GM18873 (cell line): Measurements from ENCODE around the gene CAPN10.
"Not testable (repeated sequence)": the region's sequence is repeated elsewhere in the genome, so short reads cannot be mapped to it uniquely, and the experiment has no call there.

ENCODE experiments used
- ATAC-seq: cut with Tn5 transposase; IDR thresholded peaks from one replicate; pipeline ENCODE4 v1.9.1; 2021; ENCODE audit warnings: mild to moderate bottlenecking, moderate library complexity, moderate number of reproducible peaks; ENCODE audit not compliant: unreplicated experiment, low FRiP score

CAPN10 gene

GRCh38 chr2:240601831-240602160 lies 15.3 kb downstream of the CAPN10 start:
- no peak for ATAC-seq

GRCh38 chr2:240602266-240603050 lies 15.9 kb downstream of the CAPN10 start:
- no peak for ATAC-seq

- no peak for ATAC-seq
Measured at GRCh38 chr2:240603081-240603835, 16.7 kb downstream of the CAPN10 start.

- ATAC-seq, result no peak
Measured at GRCh38 chr2:240603846-240604245, 17.3 kb downstream of the CAPN10 start.

- no peak for ATAC-seq
Measured at GRCh38 chr2:240604291-240604938, 17.9 kb downstream of the CAPN10 start.

- ATAC-seq, result no peak
Measured at GRCh38 chr2:240604939-240605716, 18.6 kb downstream of the CAPN10 start.

- no peak for ATAC-seq
Measured at GRCh38 chr2:240605867-240606743, 19.6 kb downstream of the CAPN10 start.

GRCh38 chr2:240611601-240612210 lies 25.2 kb downstream of the CAPN10 start:
- no peak for ATAC-seq

- no peak for ATAC-seq
Measured at GRCh38 chr2:240613781-240614180, 27.2 kb downstream of the CAPN10 start.

GRCh38 chr2:240614391-240614790 lies 27.9 kb downstream of the CAPN10 start:
- no peak for ATAC-seq

- ATAC-seq, result no peak
Measured at GRCh38 chr2:240615396-240615795, 28.9 kb downstream of the CAPN10 start.

- ATAC-seq, result no peak
Measured at GRCh38 chr2:240615820-240616547, 29.4 kb downstream of the CAPN10 start.

GRCh38 chr2:240616860-240617666 lies 30.5 kb downstream of the CAPN10 start:
- ATAC-seq, result not testable (repeated sequence)

GRCh38 chr2:240618776-240619175 lies 32.2 kb downstream of the CAPN10 start:
- no peak for ATAC-seq

GRCh38 chr2:240619506-240620148 lies 33.1 kb downstream of the CAPN10 start:
- ATAC-seq, result no peak

GRCh38 chr2:240620149-240620731 lies 33.7 kb downstream of the CAPN10 start:
- ATAC-seq, result no peak

GRCh38 chr2:240620859-240621258 lies 34.3 kb downstream of the CAPN10 start:
- ATAC-seq, result no peak
